ENCODE data around the gene CCDC92B. TPM values are rescaled to one million over a fixed set of nuclear protein-coding genes. Genes with fewer than 3 reads are reported as not detected.

CCDC92B gene
- total RNA-seq, 1 donor from 2014 or later = 0.17 TPM

DNA sequence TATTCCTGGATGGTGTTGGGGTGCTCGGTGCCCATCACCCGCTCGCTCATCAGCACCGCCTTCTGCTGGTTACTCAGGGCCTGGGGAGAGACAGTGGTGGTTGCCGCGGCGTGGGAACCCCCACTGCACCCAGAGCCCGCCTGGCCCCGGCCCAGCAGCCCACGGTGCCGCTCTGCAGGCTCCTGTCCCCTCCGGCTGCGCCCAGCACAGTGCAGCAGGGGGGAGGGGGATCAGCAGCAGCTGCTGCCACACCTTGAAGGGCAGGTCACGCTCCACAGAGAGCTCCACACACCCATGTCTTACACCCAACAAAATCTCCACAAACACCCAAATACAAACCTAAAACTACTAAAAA lies 56.7 kb downstream of the CCDC92B start:
- Histone ChIP-seq H3F3A (ENCODE audit: low read depth) (peaks cover 7% of the 10 kb centered on the region), H2AFZ (replicated peaks) (no peak overlapping the region), H3K79me2 (ENCODE audit: low read depth) (no peaks in the 10 kb centered on the region), H3K4me2 (no peak overlapping the region), H3K9me3 (ENCODE audit: low read depth) (no peaks in the 10 kb centered on the region), H3K4me3 (no peak overlapping the region), H4K20me1 (ENCODE audit: low read depth) (no peaks in the 10 kb centered on the region), H3K27ac (no peak overlapping the region), H3K9ac (no peak overlapping the region), H3K4me1 (no peaks in the 10 kb centered on the region), H3K36me3 (no peaks in the 10 kb centered on the region), H3K27me3 (no peaks in the 10 kb centered on the region)
- DNase-seq (ENCODE audit: low spot score) = no peak
- Mint-ChIP-seq H3K4me1 (peaks cover 2% of the 10 kb centered on the region), H3K27me3 (ENCODE audit: insufficient read depth, low read depth) (peaks cover 5% of the 10 kb centered on the region), H3K27ac (no peak overlapping the region), H3K4me3 (no peak overlapping the region), H3K9me3 (no peaks in the 10 kb centered on the region), H3K36me3 (no peaks in the 10 kb centered on the region)
- no peak for TF ChIP-seq EZH2 (IDR thresholded peaks at IDR 0.05)
- TF ChIP-seq, protein P1, sequence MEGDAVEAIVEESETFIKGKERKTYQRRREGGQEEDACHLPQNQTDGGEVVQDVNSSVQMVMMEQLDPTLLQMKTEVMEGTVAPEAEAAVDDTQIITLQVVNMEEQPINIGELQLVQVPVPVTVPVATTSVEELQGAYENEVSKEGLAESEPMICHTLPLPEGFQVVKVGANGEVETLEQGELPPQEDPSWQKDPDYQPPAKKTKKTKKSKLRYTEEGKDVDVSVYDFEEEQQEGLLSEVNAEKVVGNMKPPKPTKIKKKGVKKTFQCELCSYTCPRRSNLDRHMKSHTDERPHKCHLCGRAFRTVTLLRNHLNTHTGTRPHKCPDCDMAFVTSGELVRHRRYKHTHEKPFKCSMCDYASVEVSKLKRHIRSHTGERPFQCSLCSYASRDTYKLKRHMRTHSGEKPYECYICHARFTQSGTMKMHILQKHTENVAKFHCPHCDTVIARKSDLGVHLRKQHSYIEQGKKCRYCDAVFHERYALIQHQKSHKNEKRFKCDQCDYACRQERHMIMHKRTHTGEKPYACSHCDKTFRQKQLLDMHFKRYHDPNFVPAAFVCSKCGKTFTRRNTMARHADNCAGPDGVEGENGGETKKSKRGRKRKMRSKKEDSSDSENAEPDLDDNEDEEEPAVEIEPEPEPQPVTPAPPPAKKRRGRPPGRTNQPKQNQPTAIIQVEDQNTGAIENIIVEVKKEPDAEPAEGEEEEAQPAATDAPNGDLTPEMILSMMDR (IDR thresholded peaks at IDR 0.05) = no peak
- TF ChIP-seq EZH2phosphoT487 (IDR thresholded peaks at IDR 0.05) = no peak

DNA sequence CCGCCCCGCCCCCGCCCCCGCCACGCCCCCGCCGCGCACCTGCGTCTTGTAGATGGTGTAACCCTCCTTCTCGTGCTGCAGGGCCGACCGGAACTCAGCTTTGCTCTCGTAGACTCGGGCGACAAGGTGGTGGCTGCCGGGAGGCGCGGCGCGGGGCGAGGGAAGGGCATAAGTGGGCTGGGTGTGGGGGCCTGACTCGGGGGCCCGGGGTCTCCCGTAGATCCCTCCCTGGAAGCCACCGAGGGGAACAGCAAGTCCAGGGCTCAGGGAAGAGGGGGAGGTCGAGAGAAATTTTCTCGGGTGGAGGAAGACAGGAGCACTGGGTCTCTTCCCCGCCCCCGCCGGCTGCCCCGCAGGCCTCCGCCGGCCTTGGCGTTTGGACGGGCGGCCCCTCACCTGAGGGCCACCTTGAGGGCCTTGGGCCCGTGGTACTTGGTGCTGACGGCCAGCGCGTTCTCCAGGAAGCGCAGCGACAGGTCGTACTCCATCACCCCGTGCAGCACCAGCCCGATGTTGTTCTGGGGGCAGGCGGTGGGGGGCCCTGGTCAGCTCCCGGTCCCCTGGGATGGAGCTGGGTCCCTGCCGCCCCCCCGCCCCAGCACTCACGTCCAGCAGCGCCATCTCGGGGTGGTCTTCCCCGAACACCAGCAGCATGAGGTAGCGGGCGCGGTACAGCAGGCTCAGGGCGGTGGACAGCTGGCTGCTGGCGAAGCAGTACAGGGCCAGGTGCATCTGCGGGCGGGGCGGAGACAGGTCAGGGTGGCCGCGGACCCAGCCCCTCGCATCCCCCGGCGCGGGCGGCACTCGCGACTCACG lies 57.3 kb downstream of the CCDC92B start:
- H3K36me3 Mint-ChIP-seq = no peaks in the 10 kb centered on the region
- no peak for TF ChIP-seq EZH2phosphoT487 (IDR thresholded peaks at IDR 0.05)
- TF ChIP-seq, protein P1 (IDR thresholded peaks at IDR 0.05) = no peak
- no peak for TF ChIP-seq EZH2 (IDR thresholded peaks at IDR 0.05)
- Histone ChIP-seq H3K79me2 (ENCODE audit: low read depth) (no peaks in the 10 kb centered on the region), H3K4me2 (no peak overlapping the region), H3K27ac (no peak overlapping the region), H3K36me3 (no peaks in the 10 kb centered on the region), H4K20me1 (ENCODE audit: low read depth) (no peaks in the 10 kb centered on the region), H3K27me3 (no peaks in the 10 kb centered on the region), H3K4me3 (no peak overlapping the region), H3K9me3 (ENCODE audit: low read depth) (no peaks in the 10 kb centered on the region), H3F3A (ENCODE audit: low read depth) (peaks cover 13% of the 10 kb centered on the region), H3K9ac (no peak overlapping the region), H2AFZ (replicated peaks) (no peak overlapping the region), H3K4me1 (no peaks in the 10 kb centered on the region)
- H3K27me3 Mint-ChIP-seq (ENCODE audit: insufficient read depth, low read depth) = peaks cover 10% of the 10 kb centered on the region
- H3K4me1 Mint-ChIP-seq = peaks cover 4% of the 10 kb centered on the region
- no peak overlapping the region for H3K4me3 Mint-ChIP-seq
- DNase-seq (ENCODE audit: low spot score) = no peak
- peaks cover 2% of the 10 kb centered on the region for H3K9me3 Mint-ChIP-seq
- H3K27ac Mint-ChIP-seq = no peak overlapping the region

DNA sequence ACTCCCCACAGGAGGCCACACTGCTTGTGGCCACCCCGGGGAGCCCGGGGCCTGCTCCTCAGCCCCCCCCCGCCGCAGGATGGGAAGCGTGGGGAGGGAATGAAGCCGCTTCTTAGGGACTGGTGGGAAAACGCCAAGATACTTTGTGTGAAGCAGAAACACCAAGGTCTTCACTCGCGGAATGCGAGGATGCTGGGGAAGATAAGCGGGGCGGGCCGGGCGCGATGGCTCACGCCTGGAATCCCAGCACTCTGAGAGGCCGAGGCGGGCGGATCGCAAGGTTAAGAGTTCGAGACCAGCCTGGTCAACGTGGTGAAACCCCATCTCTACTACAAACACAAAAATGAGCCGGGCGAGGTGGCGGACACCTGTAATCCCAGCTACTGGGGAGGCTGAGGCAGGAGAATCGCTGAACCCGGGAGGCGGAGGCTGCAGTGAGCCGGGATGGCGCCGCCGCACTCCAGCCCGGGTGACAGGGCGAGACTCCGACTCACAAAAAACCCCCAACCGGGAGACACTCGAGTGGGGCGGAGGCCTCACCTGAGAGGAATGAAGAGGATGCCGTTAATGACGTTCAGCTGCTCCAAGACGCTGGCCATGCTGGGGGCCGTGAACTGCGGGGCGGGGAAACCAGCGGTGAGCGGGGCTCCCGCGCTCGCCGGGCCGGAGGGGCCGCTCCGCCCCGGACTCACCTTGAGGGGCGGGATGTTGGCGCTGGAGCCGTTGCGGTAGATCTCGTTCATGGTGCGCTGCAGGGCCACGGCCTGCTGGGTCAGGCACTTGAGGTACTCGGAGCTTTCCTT lies 58.2 kb downstream of the CCDC92B start:
- Histone ChIP-seq H4K20me1 (ENCODE audit: low read depth) (no peaks in the 10 kb centered on the region), H3K9ac (no peak overlapping the region), H3K36me3 (no peaks in the 10 kb centered on the region), H2AFZ (replicated peaks) (no peak overlapping the region), H3K4me1 (no peaks in the 10 kb centered on the region), H3K4me3 (no peak overlapping the region), H3F3A (ENCODE audit: low read depth) (peaks cover 22% of the 10 kb centered on the region), H3K27me3 (no peaks in the 10 kb centered on the region), H3K4me2 (no peak overlapping the region), H3K27ac (no peak overlapping the region), H3K79me2 (ENCODE audit: low read depth) (no peaks in the 10 kb centered on the region), H3K9me3 (ENCODE audit: low read depth) (no peaks in the 10 kb centered on the region)
- Mint-ChIP-seq H3K4me3 (no peak overlapping the region), H3K4me1 (peaks cover 7% of the 10 kb centered on the region), H3K36me3 (no peaks in the 10 kb centered on the region), H3K9me3 (peaks cover 2% of the 10 kb centered on the region), H3K27ac (no peak overlapping the region), H3K27me3 (ENCODE audit: insufficient read depth, low read depth) (peaks cover 10% of the 10 kb centered on the region)
- DNase-seq (ENCODE audit: low spot score) = no peak
- TF ChIP-seq, protein P1 (IDR thresholded peaks at IDR 0.05) = no peak
- TF ChIP-seq EZH2 (IDR thresholded peaks at IDR 0.05) (no peak), EZH2phosphoT487 (IDR thresholded peaks at IDR 0.05) (no peak)

Data from neural progenitor cell (in vitro differentiated cells).